Suprapubic skin (tissue), 4 donors: ENCODE data around the gene BRD3OS.

Experiments
- CTCF ChIP-seq, 2 donors: fragments of 200-600 bp in 1 of 2; fragments of 450-650 bp in 1 of 2; sonication (generic) in 1 of 2; IDR thresholded peaks; one replicate each; pipeline ENCODE4 v1.5.1; 2016 to 2019; ENCODE audit warnings: antibody characterized with exemption in 2 of 2, mild to moderate bottlenecking in 1 of 2, moderate library complexity in 1 of 2
- POLR2A ChIP-seq, 2 donors: fragments of 450-650 bp; IDR thresholded peaks; one replicate each; pipeline ENCODE4 v1.6.1; 2017; ENCODE audit warnings: antibody characterized with exemption in 2 of 2, mild to moderate bottlenecking in 2 of 2, moderate library complexity in 2 of 2
- POLR2AphosphoS5 ChIP-seq, 3 donors: sonication (generic); formaldehyde crosslinking; IDR thresholded peaks; one replicate each; pipeline ENCODE4 v1.6.1; 2017; ENCODE audit warnings: antibody characterized with exemption in 3 of 3

GRCh38 chr9:134026581-134026980, 1.3 kb downstream of the BRD3OS start:
- no peak for TF ChIP-seq POLR2A (IDR thresholded peaks at IDR 0.05)
- TF ChIP-seq CTCF (IDR thresholded peaks at IDR 0.05): no peak
- TF ChIP-seq POLR2AphosphoS5 (IDR thresholded peaks at IDR 0.05): no peak
